ENCODE measurements around the gene HDDC3.
"Not testable (repeated sequence)": the region's sequence is repeated elsewhere in the genome, so short reads cannot be mapped to it uniquely, and the experiment has no call there.

HDDC3 gene

DNA sequence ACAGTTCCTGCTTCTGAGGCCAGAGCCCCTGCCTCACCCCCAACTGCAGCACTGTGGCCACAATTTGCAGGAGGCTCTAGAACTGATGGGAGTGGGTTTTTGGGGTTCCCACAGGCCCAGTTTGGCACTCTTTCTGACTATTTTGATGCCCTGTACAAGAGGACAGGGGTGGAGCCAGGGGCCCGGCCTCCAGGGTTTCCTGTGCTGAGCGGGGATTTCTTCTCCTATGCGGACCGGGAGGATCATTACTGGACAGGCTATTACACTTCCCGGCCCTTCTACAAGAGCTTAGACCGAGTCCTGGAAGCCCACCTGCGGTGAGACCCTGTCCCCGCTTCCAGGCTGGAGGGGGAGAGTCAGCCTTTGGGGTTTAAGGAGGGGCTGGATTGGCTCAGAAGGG, 22.4 kb downstream of the HDDC3 start:
- no peak for DNase-seq (ENCODE audit: low spot score)

- DNase-seq (ENCODE audit: low spot score), result not testable (repeated sequence)
Measured at GRCh38 chr15:90909449-90909848, 22.9 kb downstream of the HDDC3 start.

DNA sequence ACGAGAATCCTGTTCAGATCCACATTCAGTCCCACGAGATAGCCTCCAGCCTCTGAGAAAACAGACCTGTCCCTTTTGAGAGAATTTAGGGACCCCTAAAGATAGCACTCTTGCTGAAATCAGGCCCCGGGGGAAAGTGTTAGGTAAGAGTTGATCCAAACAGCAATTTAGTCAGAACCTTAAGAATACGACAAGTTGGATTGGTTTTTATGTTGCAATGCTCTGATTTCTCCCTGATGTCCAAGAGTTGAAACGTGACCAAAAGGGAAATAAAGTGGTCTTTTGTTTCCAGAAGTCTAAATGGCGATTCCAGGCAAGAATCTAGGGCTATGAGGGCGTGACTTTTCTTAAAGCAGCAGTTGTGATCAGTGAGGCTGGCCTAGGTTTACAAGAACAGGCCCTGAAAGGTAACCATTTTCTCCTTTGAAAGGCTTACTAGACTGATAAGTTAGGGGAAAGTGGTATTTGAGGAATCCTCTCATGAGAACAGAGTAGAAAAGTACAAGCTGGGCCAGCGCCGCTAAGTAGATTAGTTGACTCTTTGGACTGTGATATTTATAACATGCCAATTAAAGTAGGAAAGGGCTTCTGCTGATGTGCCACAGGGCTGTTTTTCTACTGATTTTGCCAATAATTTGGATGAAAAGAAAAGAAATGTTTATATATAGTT, 24.4 kb downstream of the HDDC3 start:
- no peak for DNase-seq (ENCODE audit: low spot score)

DNA sequence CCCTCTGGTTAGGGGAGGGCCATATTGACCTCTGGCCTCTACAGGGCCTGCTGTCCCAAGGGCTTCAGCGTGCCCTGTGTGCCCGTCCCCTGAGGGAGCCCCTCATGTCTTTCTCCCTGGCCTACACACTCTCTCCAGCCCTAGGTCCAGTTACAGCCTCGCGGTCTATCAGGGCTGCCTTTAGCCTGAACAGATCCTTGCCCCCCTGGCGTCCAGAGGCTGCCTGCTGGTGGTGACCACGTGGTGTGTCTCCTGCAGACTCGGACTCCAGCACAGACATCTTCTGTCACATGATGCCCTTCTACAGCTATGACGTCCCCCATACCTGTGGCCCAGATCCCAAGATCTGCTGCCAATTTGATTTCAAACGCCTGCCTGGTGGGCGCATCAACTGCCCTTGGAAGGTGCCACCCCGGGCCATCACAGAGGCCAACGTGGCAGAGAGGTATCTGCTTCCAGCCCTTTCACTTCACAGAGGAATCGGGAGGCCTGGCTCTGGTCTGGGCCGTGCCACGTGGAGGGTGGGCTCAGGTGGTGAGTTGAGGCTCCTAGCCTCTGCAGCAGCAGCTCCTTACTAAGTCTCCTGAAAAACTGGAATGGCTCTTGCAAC, 25.2 kb downstream of the HDDC3 start:
- DNase-seq (ENCODE audit: low spot score), result no peak

DNA sequence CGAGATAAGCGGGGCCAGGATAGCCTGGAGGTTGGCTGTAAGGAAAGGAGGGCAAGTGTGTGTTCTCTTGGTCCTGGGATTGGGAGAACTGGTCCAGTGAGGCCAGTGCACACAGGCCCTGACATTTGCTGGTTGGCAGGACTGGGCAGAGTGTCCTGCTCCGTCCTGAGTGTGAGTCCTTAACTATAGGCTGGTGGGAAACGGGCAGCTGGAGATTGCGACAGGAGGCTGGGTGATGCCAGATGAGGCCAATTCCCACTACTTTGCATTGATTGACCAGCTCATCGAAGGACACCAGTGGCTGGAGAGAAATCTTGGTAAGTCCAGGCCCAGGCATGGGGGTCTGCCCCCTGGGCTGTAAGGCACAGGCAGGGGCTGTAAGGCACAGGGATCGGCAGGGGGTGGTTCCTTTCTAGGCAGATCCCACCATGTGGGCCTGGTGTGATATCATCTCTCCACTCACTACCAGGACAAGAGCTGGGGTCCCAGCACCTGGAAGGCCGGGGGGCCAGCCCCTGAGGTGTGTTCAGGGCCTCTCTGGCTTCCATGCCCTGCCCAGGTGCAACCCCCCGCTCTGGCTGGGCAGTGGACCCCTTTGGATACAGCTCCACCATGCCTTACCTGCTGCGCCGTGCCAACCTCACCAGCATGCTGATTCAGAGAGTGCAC, 26.0 kb downstream of the HDDC3 start:
- DNase-seq (ENCODE audit: low spot score), result no peak

- no peak for DNase-seq (ENCODE audit: low spot score)
Measured at GRCh38 chr15:90905306-90906180, 26.8 kb downstream of the HDDC3 start.

GRCh38 chr15:90904746-90905145, 27.6 kb downstream of the HDDC3 start:
- no peak for DNase-seq (ENCODE audit: low spot score)

GRCh38 chr15:90903733-90904536, 28.4 kb downstream of the HDDC3 start:
- no peak for DNase-seq (ENCODE audit: low spot score)

GRCh38 chr15:90902840-90903732, 29.3 kb downstream of the HDDC3 start, which contains the start of gene MAN2A2:
Gene MAN2A2, plus strand, starts transcription at chr15:90903302. Its CDS starts 906 bp downstream, at chr15:90904208.
- DNase-seq (ENCODE audit: low spot score), result peak; percentile 80

DNA sequence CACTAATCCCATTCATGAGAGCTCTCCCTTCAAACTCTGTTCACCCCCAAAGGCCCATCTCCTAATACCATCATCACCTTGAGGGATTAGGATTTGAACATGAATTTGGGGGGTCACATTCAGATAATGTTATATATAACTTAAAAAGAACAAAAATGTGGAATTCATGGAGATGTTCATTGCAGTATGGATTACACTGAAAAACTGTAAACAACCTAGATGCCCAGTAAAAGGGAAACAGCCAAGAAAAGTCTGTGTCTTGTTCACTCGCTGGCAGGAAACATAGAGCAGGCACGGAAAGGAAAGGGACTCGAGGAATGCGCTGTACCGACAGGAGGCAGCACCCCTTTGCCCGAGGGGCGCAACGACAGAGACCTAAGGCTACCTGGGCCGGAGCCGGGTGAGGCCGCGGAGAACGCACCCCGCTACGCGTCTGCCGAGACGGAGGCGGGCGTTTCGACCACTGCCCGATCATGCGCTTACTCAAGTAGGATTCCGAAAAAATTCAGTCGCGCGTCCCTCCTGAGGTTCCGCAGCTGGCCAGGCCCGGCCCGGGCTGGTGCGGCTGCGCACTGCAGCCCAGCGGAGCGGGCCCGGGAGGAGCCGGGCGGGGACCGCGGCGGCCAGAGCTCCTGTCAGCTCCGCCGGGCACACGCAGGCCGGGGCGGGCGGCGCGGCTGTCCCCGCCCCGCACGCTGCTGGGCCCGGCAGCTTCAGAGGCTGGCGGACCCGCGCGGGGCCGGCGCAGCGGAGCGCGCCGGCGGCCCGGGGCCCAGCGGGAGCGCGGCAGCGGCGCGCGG, 30.1 kb downstream of the HDDC3 start:
- peak; percentile 91 for DNase-seq (ENCODE audit: low spot score)

GRCh38 chr15:90901175-90902039, 30.9 kb downstream of the HDDC3 start:
- DNase-seq (ENCODE audit: low spot score), result no peak

DNA sequence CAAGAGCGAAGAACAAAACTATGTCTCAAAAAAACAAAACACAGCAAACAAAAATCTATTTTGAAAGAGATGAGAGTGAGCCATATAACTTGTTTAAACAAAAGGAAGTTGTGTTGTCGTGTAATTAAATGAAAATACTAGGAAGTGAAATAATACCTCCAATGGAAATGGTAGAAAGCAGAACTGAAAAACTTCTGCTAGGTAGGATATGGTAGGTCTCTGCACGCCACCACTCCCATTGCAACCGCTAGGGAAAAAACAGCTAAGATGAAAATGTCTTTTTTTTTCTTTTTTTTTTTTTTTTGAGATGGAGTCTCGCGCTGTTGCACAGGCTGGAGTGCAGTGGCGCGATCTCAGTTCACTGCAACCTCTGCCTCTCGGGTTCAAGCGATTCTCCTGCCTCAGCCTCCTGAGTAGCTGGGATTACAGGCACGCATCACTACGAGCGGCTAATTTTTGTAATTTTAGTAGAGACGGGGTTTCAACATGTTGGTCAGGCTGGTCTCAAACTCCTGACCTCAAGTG, 35.2 kb downstream of the HDDC3 start:
- DNase-seq (ENCODE audit: low spot score), result peak; percentile 76

DNA sequence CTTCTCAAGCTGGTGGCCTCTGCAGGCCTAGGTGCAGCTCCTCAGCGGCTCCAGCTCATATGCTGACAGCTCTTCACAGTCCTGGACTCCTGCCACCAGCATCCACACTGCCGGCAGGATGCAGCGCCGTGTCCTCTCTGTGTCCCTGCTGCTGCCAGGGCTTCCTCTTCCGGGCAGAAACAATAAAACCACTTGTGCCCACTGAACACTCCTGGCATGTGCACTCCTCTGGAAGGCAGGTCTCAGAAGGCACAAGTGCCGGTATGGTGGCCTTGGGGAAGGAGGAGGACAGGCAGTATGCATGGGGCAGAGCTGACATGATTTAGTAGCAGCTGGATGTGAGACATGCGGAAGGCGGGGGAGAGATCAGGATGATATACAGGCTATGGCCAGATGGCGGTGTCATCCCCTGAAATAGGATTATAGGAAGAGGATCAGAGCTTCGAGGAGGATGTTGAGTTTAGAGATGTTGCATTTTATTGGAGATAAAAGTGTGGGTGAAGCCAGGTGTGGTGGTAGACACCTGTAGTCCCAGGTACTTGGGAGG, 36.7 kb downstream of the HDDC3 start:
- DNase-seq (ENCODE audit: low spot score), result no peak

DNA sequence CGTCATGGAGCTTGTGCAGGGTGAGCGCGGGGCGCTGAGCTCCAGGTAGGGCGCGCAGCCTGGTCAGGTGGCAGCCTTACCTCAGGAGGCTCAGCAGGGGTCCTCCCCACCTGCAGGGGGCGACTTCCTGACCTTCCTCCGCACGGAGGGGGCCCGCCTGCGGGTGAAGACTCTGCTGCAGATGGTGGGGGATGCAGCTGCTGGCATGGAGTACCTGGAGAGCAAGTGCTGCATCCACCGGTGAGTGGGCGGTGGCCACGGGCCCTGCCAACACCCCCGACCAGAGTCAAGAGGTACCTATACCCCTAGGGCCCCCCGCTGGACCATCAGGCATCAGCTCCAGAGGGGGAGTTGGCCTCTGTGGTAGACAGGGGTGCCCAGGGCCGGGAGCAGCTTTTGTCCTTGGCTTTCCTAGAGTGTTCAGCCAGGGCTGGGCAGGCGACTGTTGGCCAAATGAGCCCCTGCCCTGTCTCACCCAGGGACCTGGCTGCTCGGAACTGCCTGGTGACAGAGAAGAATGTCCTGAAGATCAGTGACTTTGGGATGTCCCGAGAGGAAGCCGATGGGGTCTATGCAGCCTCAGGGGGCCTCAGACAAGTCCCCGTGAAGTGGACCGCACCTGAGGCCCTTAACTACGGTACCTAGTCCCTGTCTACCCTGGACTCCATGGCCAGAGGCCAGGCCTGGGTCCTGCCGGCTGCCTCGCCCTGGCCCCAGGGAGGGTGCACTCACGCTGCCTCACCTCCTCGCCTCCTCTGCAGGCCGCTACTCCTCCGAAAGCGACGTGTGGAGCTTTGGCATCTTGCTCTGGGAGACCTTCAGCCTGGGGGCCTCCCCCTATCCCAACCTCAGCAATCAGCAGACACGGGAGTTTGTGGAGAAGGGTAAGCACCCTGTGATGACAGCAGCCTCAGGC, 38.9 kb downstream of the HDDC3 start:
- no peak for DNase-seq (ENCODE audit: low spot score)

DNA sequence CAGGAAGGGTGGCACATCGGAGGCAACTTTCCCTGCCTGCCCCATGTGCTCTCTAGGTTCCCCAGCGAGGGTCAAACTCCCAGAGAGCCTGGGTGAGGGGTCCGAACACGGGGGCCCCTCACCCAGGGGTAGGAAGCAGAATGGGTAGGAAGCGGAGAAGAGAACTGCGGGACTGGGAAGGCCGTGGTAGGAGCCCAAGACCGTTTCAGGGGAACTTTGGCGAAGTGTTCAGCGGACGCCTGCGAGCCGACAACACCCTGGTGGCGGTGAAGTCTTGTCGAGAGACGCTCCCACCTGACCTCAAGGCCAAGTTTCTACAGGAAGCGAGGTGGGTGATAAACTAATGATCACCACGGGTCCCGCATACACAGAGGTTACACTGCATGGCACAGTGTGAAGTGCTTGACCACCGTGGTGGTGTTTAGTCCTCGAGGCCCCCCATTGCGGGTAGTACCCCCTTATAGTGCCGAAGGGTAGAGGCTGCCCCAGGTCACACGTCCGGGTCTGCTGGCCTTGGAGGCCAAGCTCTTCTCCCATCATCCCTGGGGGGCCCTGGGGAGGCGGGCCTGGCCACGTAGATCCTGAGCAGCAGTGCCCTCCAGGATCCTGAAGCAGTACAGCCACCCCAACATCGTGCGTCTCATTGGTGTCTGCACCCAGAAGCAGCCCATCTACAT, 39.7 kb downstream of the HDDC3 start:
- no peak for DNase-seq (ENCODE audit: low spot score)

- DNase-seq (ENCODE audit: low spot score), result no peak
Measured at GRCh38 chr15:90892023-90892422, 40.3 kb downstream of the HDDC3 start.

All from germinal center (tissue), 1 donor.